H1 (cell line): ENCODE results near the gene KRT84. TPM values are rescaled to one million over a fixed set of nuclear protein-coding genes. Genes with fewer than 3 reads are reported as not detected.

Source experiments
- CTCF ChIA-PET: fragments of 300-600 bp; sonication (Branson Sonifier 250); formaldehyde crosslinking; loops from one replicate; lab custom pipeline; 2021; ENCODE audit not compliant: partially characterized antibody; lab: Charles Lee
- POLR2A ChIA-PET: fragments of 300-600 bp; sonication (Branson Sonifier 250); formaldehyde crosslinking; loops from one replicate; lab custom pipeline; 2021; ENCODE audit warnings: inconsistent platforms; ENCODE audit not compliant: partially characterized antibody; lab: Charles Lee
- DNase-seq, 2 experiments: peaks; one replicate each; pipeline versions ENCODE4 v3.0.0 to v3.0.0-alpha.2; 2010 to 2022; ENCODE audit warnings: low spot score in 2 of 2, low read depth in 1 of 2, mixed read lengths in 1 of 2
- FAIRE-seq: peaks from 2 replicates; lab custom pipeline; 2011; peaks lifted over from hg19 to GRCh38; lab: Jason Lieb, UNC
- H2AFZ ChIP-seq: 2 replicates; pipeline ENCODE4 v1.8.1; 2012; ENCODE audit warnings: low read length, inconsistent platforms
- H2AK5ac ChIP-seq: 2 replicates; pipeline ENCODE4 v1.6.1; 2013; ENCODE audit warnings: low read depth, low read length
- H2BK120ac ChIP-seq: replicated peaks from 2 replicates; pipeline ENCODE3; 2013; ENCODE audit warnings: low read depth, low read length, inconsistent platforms
- H2BK12ac ChIP-seq: 2 replicates; pipeline ENCODE4 v1.6.1; 2013; ENCODE audit warnings: low read depth, low read length
- H2BK15ac ChIP-seq: 2 replicates; pipeline ENCODE4 v1.6.1; 2013; ENCODE audit warnings: low read length
- H2BK20ac ChIP-seq: 2 replicates; pipeline ENCODE4 v1.6.1; 2013; ENCODE audit warnings: low read length
- H2BK5ac ChIP-seq: 2 replicates; pipeline ENCODE4 v1.6.1; 2013; ENCODE audit warnings: low read depth, low read length
- H3K14ac ChIP-seq: 2 replicates; pipeline ENCODE4 v1.6.1; 2013; ENCODE audit warnings: inconsistent platforms; ENCODE audit not compliant: insufficient read length
- H3K18ac ChIP-seq: 2 replicates; pipeline ENCODE4 v1.6.1; 2013; ENCODE audit warnings: low read length; ENCODE audit errors: extremely low read depth
- H3K23ac ChIP-seq: 2 replicates; pipeline ENCODE4 v1.6.1; 2013; ENCODE audit warnings: inconsistent platforms; ENCODE audit not compliant: insufficient read length
- H3K23me2 ChIP-seq: 2 replicates; pipeline ENCODE4 v1.6.1; 2013; ENCODE audit warnings: low read depth, low read length
- H3K27ac ChIP-seq: 2 replicates; pipeline ENCODE4 v1.6.1; 2011; ENCODE audit warnings: low read depth, low read length, inconsistent platforms
- H3K27me3 ChIP-seq, 4 experiments: replicated peaks in 1 of 4; 1 replicate in 1 of 4; 2 replicates in 3 of 4; pipeline versions ENCODE4 v1.6.1 to v1.8.1; 2011 to 2013; ENCODE audit warnings: low read length in 3 of 4, mild to moderate bottlenecking in 3 of 4, inconsistent platforms in 2 of 4, mixed read lengths in 2 of 4, moderate library complexity in 1 of 4; ENCODE audit not compliant: control insufficient read depth in 3 of 4, insufficient read depth in 3 of 4; ENCODE audit errors: extremely low read depth in 1 of 4
- H3K36me3 ChIP-seq, 4 experiments: 2 replicates each; pipeline versions ENCODE4 v1.6.1 to v1.8.1; 2011 to 2013; ENCODE audit warnings: mild to moderate bottlenecking in 4 of 4, low read length in 3 of 4, moderate library complexity in 2 of 4, control low read depth in 1 of 4, inconsistent platforms in 1 of 4; ENCODE audit not compliant: insufficient read depth in 4 of 4, control insufficient read depth in 2 of 4
- H3K4ac ChIP-seq: replicated peaks from 2 replicates; pipeline ENCODE3; 2013; ENCODE audit warnings: low read length, low read depth, mixed read lengths, inconsistent platforms; ENCODE audit not compliant: insufficient read length
- H3K4me1 ChIP-seq, 4 experiments: replicated peaks in 1 of 4; 1 replicate in 1 of 4; 2 replicates in 3 of 4; pipeline versions ENCODE4 v1.6.1 to v1.8.1; 2011 to 2013; ENCODE audit warnings: low read length in 3 of 4, inconsistent platforms in 2 of 4, mixed read lengths in 1 of 4; ENCODE audit not compliant: insufficient read depth in 4 of 4, control insufficient read depth in 3 of 4
- H3K4me2 ChIP-seq, 2 experiments: 2 replicates each; pipeline versions ENCODE4 v1.6.1 to v1.8.1; 2011 to 2013; ENCODE audit warnings: low read depth in 2 of 2, low read length in 2 of 2, control low read depth in 1 of 2, inconsistent platforms in 1 of 2, mild to moderate bottlenecking in 1 of 2; ENCODE audit not compliant: insufficient read depth in 1 of 2
- H3K4me3 ChIP-seq, 4 experiments: fragments of 200-600, 300-600 bp in 1 of 4; sonication (generic), shearing (Covaris generic), sonication (Bioruptor Twin) in 1 of 4; 2 replicates each; pipeline versions ENCODE4 v1.5.1 to v1.8.1; 2011 to 2016; ENCODE audit warnings: low read length in 4 of 4, low read depth in 3 of 4, control low read depth in 2 of 4, inconsistent platforms in 2 of 4, mild to moderate bottlenecking in 2 of 4, mixed read lengths in 1 of 4, moderate library complexity in 1 of 4; ENCODE audit not compliant: insufficient read depth in 2 of 4; ENCODE audit errors: extremely low read depth in 1 of 4
- H3K56ac ChIP-seq: replicated peaks from 2 replicates; pipeline ENCODE3; 2013; ENCODE audit warnings: low read depth, mild to moderate bottlenecking, mixed read lengths, low read length, inconsistent platforms; ENCODE audit not compliant: insufficient read length
- H3K79me1 ChIP-seq: 2 replicates; pipeline ENCODE4 v1.6.1; 2013; ENCODE audit warnings: low read depth, low read length, control low read depth
- H3K79me2 ChIP-seq, 2 experiments: 2 replicates each; pipeline versions ENCODE4 v1.6.1 to v1.8.1; 2012 to 2013; ENCODE audit warnings: low read length in 2 of 2, mild to moderate bottlenecking in 2 of 2, inconsistent platforms in 1 of 2; ENCODE audit not compliant: insufficient read depth in 2 of 2, control insufficient read depth in 1 of 2
- H3K9ac ChIP-seq, 4 experiments: replicated peaks in 1 of 4; 1 replicate in 1 of 4; 2 replicates in 3 of 4; pipeline versions ENCODE4 v1.6.1 to v1.8.1; 2011 to 2013; ENCODE audit warnings: low read depth in 3 of 4, low read length in 3 of 4, control low read depth in 2 of 4, mild to moderate bottlenecking in 2 of 4, moderate library complexity in 2 of 4, inconsistent platforms in 1 of 4; ENCODE audit errors: extremely low read depth in 1 of 4
- H3K9me3 ChIP-seq, 2 experiments: 2 replicates each; pipeline versions ENCODE4 v1.6.1 to v1.8.1; 2012 to 2013; ENCODE audit warnings: mild to moderate bottlenecking in 2 of 2, moderate library complexity in 2 of 2, control low read depth in 1 of 2, inconsistent platforms in 1 of 2, low read depth in 1 of 2, low read length in 1 of 2, mixed read lengths in 1 of 2; ENCODE audit not compliant: insufficient read depth in 2 of 2
- H4K20me1 ChIP-seq, 2 experiments: replicated peaks in 1 of 2; 2 replicates each; pipeline versions ENCODE3 to v1.8.1; 2011 to 2013; ENCODE audit warnings: inconsistent platforms in 2 of 2, low read length in 2 of 2, mild to moderate bottlenecking in 1 of 2; ENCODE audit not compliant: insufficient read depth in 2 of 2, control insufficient read depth in 1 of 2
- H4K5ac ChIP-seq: 2 replicates; pipeline ENCODE4 v1.6.1; 2013; ENCODE audit warnings: low read length, low read depth, mixed read lengths, inconsistent platforms; ENCODE audit not compliant: insufficient read length
- H4K8ac ChIP-seq: 2 replicates; pipeline ENCODE4 v1.8.0; 2013; ENCODE audit warnings: mild to moderate bottlenecking, moderate library complexity, low read length, inconsistent platforms; ENCODE audit not compliant: insufficient read depth; ENCODE audit errors: extremely low read depth
- H4K91ac ChIP-seq: replicated peaks from 2 replicates; pipeline ENCODE3; 2013; ENCODE audit warnings: low read length, mixed read lengths, inconsistent platforms; ENCODE audit not compliant: insufficient read length
- NRF1 ChIP-seq: IDR thresholded peaks from 2 replicates; pipeline ENCODE4 v1.6.1; 2011; ENCODE audit warnings: mild to moderate bottlenecking, low read depth, low read length, improper control_type of control experiment
- WGBS, 2 experiments: shearing (Covaris generic) in 1 of 2; methylation state at CpG; one replicate each; pipeline versions ENCODE4 v1.1.6 to v1.1.7; 2013 to 2015; ENCODE audit warnings: low lambda C conversion rate in 2 of 2, mixed read lengths in 2 of 2, inconsistent platforms in 1 of 2, low coverage in 1 of 2, missing lambda C conversion rate in 1 of 2; ENCODE audit not compliant: insufficient replicate concordance in 2 of 2, insufficient coverage in 1 of 2, insufficient read length in 1 of 2; ENCODE audit errors: extremely low coverage in 1 of 2, missing lambda C conversion rate in 1 of 2; 5-methylcytosine and 5-hydroxymethylcytosine counted together
- polyA plus RNA-seq, 7 experiments: library from polyadenylated mRNA; depleted of rRNA in 3 of 7; stranded (reverse) in 5 of 7; unstranded in 2 of 7; fragments of >200 nt in 5 of 7; fragments of 200-250 nt in 2 of 7; gene quantifications; 1 replicate in 5 of 7; 2 replicates in 1 of 7; 4 replicates in 1 of 7; pipeline versions ENCODE4 v1.2.1 to v1.2.3, GENCODE V29; 2011 to 2013; ENCODE audit warnings: missing spikeins in 2 of 7, mixed read lengths in 2 of 7
- total RNA-seq: library from RNA; stranded (reverse); fragmentation: NEBNext Ultra II Directional; extraction: Animal tissue kit (Norgen Biotek cat#: 25700); gene quantifications from 2 replicates; pipeline ENCODE4 v1.2.1, GENCODE V29; 2021

The KRT84 gene
- total and polyA plus RNA-seq, 2 of the 8 experiments (the other 6 are each of a cell fraction or from before 2014, with no cell fraction given): not detected

- ChIA-PET POLR2A (interaction anchor here (0.8 kb wide), 1 partner anchor 168 kb away, joined by 4 read pairs; the partner anchor contains the start of gene KRT7), CTCF (interaction anchor here (0.8 to 11.3 kb wide), 17 partner anchors 10 to 477 kb away, joined by 3 to 112 read pairs (median 3); no protein-coding TSS in a partner anchor)
- Histone ChIP-seq H4K8ac (no peak overlapping the region), H3K9me3 (no peaks in the 10 kb centered on the region), H4K20me1 (no peaks in the 10 kb centered on the region), H3K4me1 (peaks cover 0 to 5% (median under 1%) of the 10 kb centered on the region in 4 experiments; a peak in 1 of 7 replicates), H2BK15ac (no peak overlapping the region), H3K4me2 (no peak overlapping the region), H2BK120ac (no peak overlapping the region), H3K27ac (no peak overlapping the region), H3K36me3 (no peaks in the 10 kb centered on the region), H3K14ac (no peak overlapping the region), H2AFZ (no peak overlapping the region), H3K18ac (no peak overlapping the region), H3K56ac (no peak overlapping the region), H2BK20ac (no peak overlapping the region), H3K23ac (no peak overlapping the region), H4K91ac (no peak overlapping the region), H2AK5ac (no peak overlapping the region), H2BK5ac (no peak overlapping the region), H3K79me2 (no peaks in the 10 kb centered on the region), H3K9ac (no peak overlapping the region), H2BK12ac (no peak overlapping the region), H3K27me3 (no peaks in the 10 kb centered on the region; a peak in 1 of 7 replicates), H3K23me2 (peaks cover 3% of the 10 kb centered on the region; the same call in 1 of the 2 replicates)
- DNase-seq: no peak
- WGBS, 2 experiments: 94% methylated on average over 9 of the region's 9 CpGs; no CpG with 5 or more reads in 1 of the 2 experiments
- TF ChIP-seq NRF1: no peak
- TF ChIP-seq, all 59 proteins: peak for 0
- no peak overlapping the region for H4K5ac ChIP-seq
- no peak overlapping the region for H3K4me3 ChIP-seq
- no peaks in the 10 kb centered on the region for H3K79me1 ChIP-seq
- FAIRE-seq: no peak
- H3K4ac ChIP-seq: no peak overlapping the region
Measured at GRCh38 chr12:52400906-52401305, 15.5 kb upstream of the KRT84 start.
